GM21447 (cell line): Measurements from ENCODE around the gene DLG4.
"Not testable (repeated sequence)": the region's sequence is repeated elsewhere in the genome, so short reads cannot be mapped to it uniquely, and the experiment has no call there.

ENCODE experiments used
- ATAC-seq: cut with Tn5 transposase; IDR thresholded peaks from one replicate; pipeline ENCODE4 v1.9.1; 2021; ENCODE audit not compliant: unreplicated experiment

The DLG4 gene

GRCh38 chr17:7249830-7250229, 30.2 kb upstream of the DLG4 start:
- ATAC-seq: no peak

- ATAC-seq: no peak
Measured at GRCh38 chr17:7249214-7249613, 29.6 kb upstream of the DLG4 start.

- ATAC-seq: no peak
Measured at GRCh38 chr17:7248796-7249195, 29.2 kb upstream of the DLG4 start.

GRCh38 chr17:7246779-7247178, 27.1 kb upstream of the DLG4 start:
- no peak for ATAC-seq

- ATAC-seq: not testable (repeated sequence)
Measured at GRCh38 chr17:7243838-7244237, 24.2 kb upstream of the DLG4 start.

- ATAC-seq: no peak
Measured at GRCh38 chr17:7243453-7243729, 23.8 kb upstream of the DLG4 start.

GRCh38 chr17:7242717-7243452, 23.2 kb upstream of the DLG4 start:
- peak; percentile 39 for ATAC-seq

GRCh38 chr17:7241783-7242716, 22.4 kb upstream of the DLG4 start, which contains the start of gene GABARAP:
Gene GABARAP (minus strand): TSS chr17:7242449. CDS start chr17:7242330, 119 bp downstream.
- ATAC-seq: peak; percentile 23

- no peak for ATAC-seq
Measured at GRCh38 chr17:7241090-7241733, 21.6 kb upstream of the DLG4 start.

GRCh38 chr17:7240375-7240774, 20.7 kb upstream of the DLG4 start:
- no peak for ATAC-seq

- peak; percentile 56 for ATAC-seq
Measured at GRCh38 chr17:7239091-7240027, 19.7 kb upstream of the DLG4 start, which contains the start of gene PHF23. Gene PHF23 (minus strand): TSS chr17:7239457. CDS start chr17:7239279, 178 bp downstream.

- no peak for ATAC-seq
Measured at GRCh38 chr17:7238420-7239090, 18.9 kb upstream of the DLG4 start.

GRCh38 chr17:7237761-7238419, 18.3 kb upstream of the DLG4 start:
- no peak for ATAC-seq

- ATAC-seq: no peak
Measured at GRCh38 chr17:7237266-7237760, 17.7 kb upstream of the DLG4 start.

- ATAC-seq: no peak
Measured at GRCh38 chr17:7236808-7237207, 17.2 kb upstream of the DLG4 start.

- ATAC-seq: no peak
Measured at GRCh38 chr17:7235693-7236665, 16.3 kb upstream of the DLG4 start.

- ATAC-seq: peak; percentile 39
Measured at GRCh38 chr17:7234083-7234951, 14.7 kb upstream of the DLG4 start, which contains the start of gene DVL2. Gene DVL2 (minus strand): TSS chr17:7234517. CDS start chr17:7234262, 255 bp downstream.
